BJ (cell line): ENCODE data around the gene TIGD4. TPM values are rescaled to one million over a fixed set of nuclear protein-coding genes. Genes with fewer than 3 reads are reported as not detected.

Experiments
- CTCF ChIA-PET: fragments of 350-600 bp; formaldehyde crosslinking; extraction: SDS; loops from one replicate; lab custom pipeline; 2021; ENCODE audit warnings: antibody characterized with exemption, inconsistent platforms; lab: Yijun Ruan, JAX
- POLR2A ChIA-PET: fragments of 300-600 bp; sonication (Branson Sonifier 250); formaldehyde crosslinking; extraction: SDS; loops from one replicate; lab custom pipeline; 2021; ENCODE audit warnings: antibody characterized with exemption; lab: Charles Lee
- DNase-seq: peaks from one replicate; pipeline ENCODE4 v3.0.0-alpha.2; 2011; ENCODE audit warnings: low read depth
- H3K27me3 ChIP-seq: 2 replicates; pipeline ENCODE4 v1.6.0; 2011; ENCODE audit warnings: low read length; ENCODE audit not compliant: control insufficient read depth, insufficient read depth
- H3K36me3 ChIP-seq: 2 replicates; pipeline ENCODE4 v1.5.1; 2011; ENCODE audit warnings: low read length; ENCODE audit not compliant: control insufficient read depth, insufficient read depth
- H3K4me3 ChIP-seq: 2 replicates; pipeline ENCODE4 v1.5.1; 2011; ENCODE audit warnings: low read depth, mild to moderate bottlenecking, control low read depth, low read length
- CTCF ChIP-seq: IDR thresholded peaks from 2 replicates; pipeline ENCODE4 v1.5.1; 2011; ENCODE audit warnings: low read depth, mild to moderate bottlenecking, control low read depth, inconsistent platforms, low read length, moderate library complexity; ENCODE audit not compliant: insufficient read depth
- polyA plus RNA-seq: library from polyadenylated mRNA; depleted of rRNA; stranded (reverse); fragments of >200 nt; gene quantifications from 2 replicates; pipeline ENCODE4 v1.2.3, GENCODE V29; 2011

TIGD4 gene
- polyA plus RNA-seq, 1 experiment = not detected

- no peak for TF ChIP-seq CTCF
- H3K4me3 ChIP-seq = no peak overlapping the region
- peaks cover 3% of the 10 kb centered on the region; the same call in 1 of the 2 replicates for H3K27me3 ChIP-seq
- H3K36me3 ChIP-seq = no peaks in the 10 kb centered on the region
- ChIA-PET CTCF (interaction anchor here (1.2 kb wide), 1 partner anchor 9 kb away, joined by 3 read pairs; no protein-coding TSS in a partner anchor), POLR2A (interaction anchor here (0.7 kb wide), 1 partner anchor 361 kb away, joined by 3 read pairs; no protein-coding TSS in a partner anchor)
- DNase-seq = no peak
These were observed 32.1 kb downstream of the TIGD4 start for GRCh38 chr4:152747444-152747843.

GRCh38 chr4:152738827-152739226 lies 40.7 kb downstream of the TIGD4 start:
- ChIA-PET CTCF (no interaction called here), POLR2A (no interaction called here)
- Histone ChIP-seq H3K36me3 (no peaks in the 10 kb centered on the region), H3K4me3 (no peak overlapping the region), H3K27me3 (peaks cover 4% of the 10 kb centered on the region)
- no peak for TF ChIP-seq CTCF
- no peak for DNase-seq

GRCh38 chr4:152735906-152736305 lies 43.6 kb downstream of the TIGD4 start:
- no peak for TF ChIP-seq CTCF
- H3K27me3 ChIP-seq = peaks cover 4% of the 10 kb centered on the region
- POLR2A ChIA-PET = no interaction called here
- no peak for DNase-seq
- H3K36me3 ChIP-seq = no peaks in the 10 kb centered on the region
- CTCF ChIA-PET = interaction anchor here (0.6 to 2.8 kb wide), 12 partner anchors 17 to 334 kb away, joined by 3 to 10 read pairs (median 3); no protein-coding TSS in a partner anchor
- no peak overlapping the region for H3K4me3 ChIP-seq

- no peaks in the 10 kb centered on the region for H3K36me3 ChIP-seq
- no peak for DNase-seq
- H3K27me3 ChIP-seq = peaks cover 4% of the 10 kb centered on the region
- POLR2A ChIA-PET = no interaction called here
- CTCF ChIA-PET = interaction anchor here (0.6 to 2.8 kb wide), 14 partner anchors 17 to 326 kb away, joined by 3 to 10 read pairs (median 3); partner anchors contain the start of genes ARFIP1 and TIGD4
- H3K4me3 ChIP-seq = no peak overlapping the region
- peak; percentile 56 for TF ChIP-seq CTCF
These were observed 44.1 kb downstream of the TIGD4 start for GRCh38 chr4:152735396-152735859.

GRCh38 chr4:152734699-152735050 lies 44.9 kb downstream of the TIGD4 start:
- CTCF ChIA-PET = interaction anchor here (0.6 to 2.8 kb wide), 9 partner anchors 16 to 286 kb away, joined by 3 to 9 read pairs (median 3); partner anchors contain the start of genes ARFIP1 and TIGD4
- DNase-seq = no peak
- no peak for TF ChIP-seq CTCF
- H3K4me3 ChIP-seq = no peak overlapping the region
- no peaks in the 10 kb centered on the region for H3K36me3 ChIP-seq
- POLR2A ChIA-PET = no interaction called here
- H3K27me3 ChIP-seq = peaks cover 4% of the 10 kb centered on the region
